Endothelial cell of umbilical vein (primary cell): Measurements from ENCODE around the gene LGALS12. TPM values are rescaled to one million over a fixed set of nuclear protein-coding genes. Genes with fewer than 3 reads are reported as not detected.

Experiments used
- BruUV-seq: library from RNA; stranded (reverse); fragments of 400-500 nt; replicated peaks from 2 replicates; lab custom pipeline; 2021; lab: Mats Ljungman, UMichigan
- CTCF ChIA-PET: fragments of 300-600, 350-600 bp; sonication (Branson Sonifier 250); formaldehyde crosslinking; loops from one replicate; lab custom pipeline; 2021; ENCODE audit warnings: antibody characterized with exemption, inconsistent platforms; lab: Charles Lee
- POLR2A ChIA-PET: fragments of 300-600, 350-600 bp; sonication (Branson Sonifier 250); formaldehyde crosslinking; loops from one replicate; lab custom pipeline; 2021; ENCODE audit warnings: antibody characterized with exemption, inconsistent platforms; lab: Charles Lee
- DNase-seq: peaks from one replicate; pipeline ENCODE4 v3.0.0-alpha.2; 2011; ENCODE audit warnings: low read depth, low spot score
- FAIRE-seq: peaks from 2 replicates; lab custom pipeline; 2011; peaks lifted over from hg19 to GRCh38; lab: Jason Lieb, UNC
- H2AFZ ChIP-seq: 2 replicates; pipeline ENCODE4 v1.6.0; 2012; ENCODE audit warnings: low read depth, low read length, control low read depth, inconsistent platforms
- H3K27ac ChIP-seq: 2 replicates; pipeline ENCODE4 v1.5.1; 2011; ENCODE audit warnings: low read depth, mild to moderate bottlenecking, control low read depth, low read length, moderate library complexity; ENCODE audit not compliant: insufficient read depth
- H3K27me3 ChIP-seq, 2 experiments: 2 replicates each; pipeline versions ENCODE4 v1.6.0 to v1.6.1; 2011; ENCODE audit warnings: low read length in 2 of 2, mixed read lengths in 1 of 2; ENCODE audit not compliant: control insufficient read depth in 2 of 2, insufficient read depth in 2 of 2
- H3K36me3 ChIP-seq, 2 experiments: 2 replicates in 1 of 2; 3 replicates in 1 of 2; pipeline ENCODE4 v1.5.1; 2011; ENCODE audit warnings: low read length in 2 of 2, mild to moderate bottlenecking in 1 of 2, moderate library complexity in 1 of 2; ENCODE audit not compliant: control insufficient read depth in 2 of 2, insufficient read depth in 2 of 2; ENCODE audit errors: extremely low read depth in 1 of 2
- H3K4me1 ChIP-seq: 3 replicates; pipeline ENCODE4 v1.5.1; 2011; ENCODE audit warnings: mild to moderate bottlenecking, low read length; ENCODE audit not compliant: control insufficient read depth, insufficient read depth; ENCODE audit errors: extremely low read depth
- H3K4me2 ChIP-seq: 2 replicates; pipeline ENCODE4 v1.6.1; 2011; ENCODE audit warnings: low read length, control low read depth, mixed read lengths; ENCODE audit not compliant: insufficient read depth
- H3K4me3 ChIP-seq, 3 experiments: fragments of 200-600 bp in 1 of 3; sonication (generic), shearing (Covaris generic) in 1 of 3; replicated peaks in 1 of 3; 2 replicates each; pipeline ENCODE4 v1.5.1; 2011 to 2016; ENCODE audit warnings: control low read depth in 3 of 3, low read length in 3 of 3, mild to moderate bottlenecking in 2 of 3, inconsistent platforms in 1 of 3, low read depth in 1 of 3, moderate library complexity in 1 of 3; ENCODE audit not compliant: insufficient read depth in 1 of 3
- H3K79me2 ChIP-seq: 2 replicates; pipeline ENCODE4 v1.6.0; 2012; ENCODE audit warnings: low read length, inconsistent platforms; ENCODE audit not compliant: control insufficient read depth, insufficient read depth
- H3K9ac ChIP-seq: replicated peaks from 2 replicates; pipeline ENCODE3; 2011; ENCODE audit warnings: low read length, control low read depth; ENCODE audit not compliant: insufficient read depth; ENCODE audit errors: extremely low read depth
- H3K9me1 ChIP-seq: replicated peaks from 3 replicates; pipeline ENCODE4 v1.6.0; 2011; ENCODE audit warnings: mild to moderate bottlenecking, low read length; ENCODE audit not compliant: control insufficient read depth, insufficient read depth; ENCODE audit errors: extremely low read depth
- H3K9me3 ChIP-seq: replicated peaks from 2 replicates; pipeline ENCODE4 v1.5.1; 2012; ENCODE audit warnings: low read length, inconsistent platforms; ENCODE audit not compliant: control insufficient read depth, insufficient read depth
- H4K20me1 ChIP-seq: replicated peaks from 2 replicates; pipeline ENCODE3; 2011; ENCODE audit warnings: mild to moderate bottlenecking, low read length; ENCODE audit not compliant: control insufficient read depth, insufficient read depth; ENCODE audit errors: extremely low read depth
- CTCF ChIP-seq, 2 donors: IDR thresholded peaks; 1 replicate in 1 of 2; 2 replicates in 1 of 2; pipeline ENCODE4 v1.5.1; 2011; ENCODE audit warnings: low read length in 2 of 2, mild to moderate bottlenecking in 2 of 2, moderate library complexity in 2 of 2, control low read depth in 1 of 2, inconsistent platforms in 1 of 2, low read depth in 1 of 2; ENCODE audit not compliant: insufficient read depth in 1 of 2; ENCODE audit errors: extremely low read depth in 1 of 2
- EZH2 ChIP-seq: IDR thresholded peaks from 2 replicates; pipeline ENCODE4 v1.6.1; 2012; ENCODE audit warnings: borderline replicate concordance, low read depth, mild to moderate bottlenecking, moderate library complexity, low read length, inconsistent platforms; ENCODE audit not compliant: severe bottlenecking
- FOS ChIP-seq: IDR thresholded peaks from 2 replicates; pipeline ENCODE4 v1.6.1; 2011; ENCODE audit warnings: mild to moderate bottlenecking, low read length, moderate library complexity, borderline replicate concordance; ENCODE audit not compliant: insufficient read depth
- GATA2 ChIP-seq: IDR thresholded peaks from 2 replicates; pipeline ENCODE4 v1.7.0; 2011; ENCODE audit warnings: low read depth, mild to moderate bottlenecking, moderate library complexity, mixed read lengths, low read length; ENCODE audit not compliant: insufficient read length, insufficient read depth
- JUN ChIP-seq: IDR thresholded peaks from 2 replicates; pipeline ENCODE4 v1.6.1; 2011; ENCODE audit warnings: borderline replicate concordance, low read depth; ENCODE audit not compliant: insufficient read length, insufficient read depth
- MAX ChIP-seq: IDR thresholded peaks from 2 replicates; pipeline ENCODE4 v1.6.1; 2011; ENCODE audit not compliant: insufficient read depth, insufficient read length
- MYC ChIP-seq: IDR thresholded peaks from one replicate; pipeline ENCODE4 v1.6.1; 2011; ENCODE audit warnings: mild to moderate bottlenecking, low read depth, low read length
- POLR2A ChIP-seq: IDR thresholded peaks from 2 replicates; pipeline ENCODE4 v1.6.1; 2012; ENCODE audit warnings: low read depth, mild to moderate bottlenecking, control low read depth, low read length
- POLR2AphosphoS5 ChIP-seq: IDR thresholded peaks from 2 replicates; pipeline ENCODE4 v1.6.1; 2012; ENCODE audit warnings: low read depth, mild to moderate bottlenecking, control low read depth, low read length, moderate library complexity; ENCODE audit not compliant: insufficient read depth
- dilution Hi-C: fragments of 300-500 bp; cut with MboI; formaldehyde crosslinking; loops from one replicate; pipeline ENCODE4 v1.15.0; 2019; ENCODE audit warnings: low sequenced_read_pairs; ENCODE audit not compliant: extremely low pct_ligation_motif_present
- intact Hi-C: fragments of 100-400 bp; cut with micrococcal nuclease; formaldehyde crosslinking; loops from one replicate; pipeline ENCODE4 v1.10.0; 2022
- polyA plus RNA-seq, 4 experiments: library from polyadenylated mRNA; depleted of rRNA in 3 of 4; stranded (reverse) in 3 of 4; unstranded in 1 of 4; fragments of >200 nt; gene quantifications; 2 replicates each; pipeline versions ENCODE4 v1.2.1 to v1.2.3, GENCODE V29; 2011 to 2012; ENCODE audit warnings: missing spikeins in 1 of 4
- total RNA-seq: library from RNA; stranded (reverse); gene quantifications from 2 replicates; pipeline ENCODE4 v1.2.3, GENCODE V29; 2021

The LGALS12 gene
- total and polyA plus RNA-seq, 2 donors (not counting 3 experiments of a cell fraction or from before 2014, with no cell fraction given), result not detected

GRCh38 chr11:63508009-63508408 lies 2.1 kb downstream of the LGALS12 start:
- POLR2A ChIA-PET, result no interaction called here
- CTCF ChIA-PET, result interaction anchor here (0.6 to 4.2 kb wide), 3 partner anchors 29 to 472 kb away, joined by 3 to 18 read pairs (median 4); no protein-coding TSS in a partner anchor
- H3K27ac ChIP-seq, result no peak overlapping the region
- no TSS peak for BruUV-seq
- no peaks in the 10 kb centered on the region for H3K36me3 ChIP-seq
- no peak for DNase-seq
- intact Hi-C loops (no loop called here), dilution Hi-C loops (no loop called here)
- no peaks in the 10 kb centered on the region for H4K20me1 ChIP-seq
- no peaks in the 10 kb centered on the region for H3K9me3 ChIP-seq
- H3K27me3 ChIP-seq, result peaks cover 0 to 11% of the 10 kb centered on the region in 2 experiments
- TF ChIP-seq POLR2AphosphoS5 (no peak), MAX (no peak), CTCF (IDR thresholded peaks at IDR 0.05; ENCODE audit: extremely low read depth in 1 of 2, insufficient read depth in 1 of 2, low read depth in 1 of 2, low read length in 2 of 2) (peak in 1 of 2 donors; percentile 18), MYC (no peak), GATA2 (no peak), POLR2A (no peak), FOS (no peak), JUN (no peak), EZH2 (no peak)
- H3K9me1 ChIP-seq, result no peaks in the 10 kb centered on the region
- peak; percentile 33 for FAIRE-seq
- no peak overlapping the region for H3K4me3 ChIP-seq
- H2AFZ ChIP-seq, result no peak overlapping the region
- no peaks in the 10 kb centered on the region for H3K79me2 ChIP-seq
- H3K9ac ChIP-seq, result no peak overlapping the region
- H3K4me1 ChIP-seq, result no peaks in the 10 kb centered on the region
- no peak overlapping the region for H3K4me2 ChIP-seq
